K562 (cell line): ENCODE results near the gene MRPL54. TPM values are rescaled to one million over a fixed set of nuclear protein-coding genes. Genes with fewer than 3 reads are reported as not detected.

ENCODE experiments used
- ATAC-seq: fragments of 200-7000 bp; cut with Tn5 transposase; 3 replicates; pipeline ENCODE4 v1.9.1; 2020; ENCODE audit warnings: moderate library complexity
- BruUV-seq: library from RNA; stranded (reverse); fragments of 400-500 nt; replicated peaks from 2 replicates; lab custom pipeline; 2021; lab: Mats Ljungman, UMichigan
- CTCF ChIA-PET: fragments of 300-600 bp; formaldehyde crosslinking; extraction: SDS; loops from one replicate; lab custom pipeline; 2021; ENCODE audit warnings: low intra/inter-chr PET ratio; lab: Yijun Ruan, JAX
- POLR2A ChIA-PET: fragments of 300-600, 350-650 bp; sonication (Branson Sonifier 250); formaldehyde crosslinking; extraction: SDS; loops from one replicate; lab custom pipeline; 2021; ENCODE audit warnings: antibody characterized with exemption, inconsistent platforms; lab: Yijun Ruan, JAX
- DNase-seq, 4 experiments: peaks; one replicate each; pipeline versions ENCODE4 v3.0.0 to v3.0.0-alpha.2; 2011 to 2018; ENCODE audit warnings: low spot score in 3 of 4, mixed read lengths in 3 of 4; ENCODE audit errors: extremely low read depth in 1 of 4
- FAIRE-seq: peaks from 2 replicates; lab custom pipeline; 2011; peaks lifted over from hg19 to GRCh38; lab: Jason Lieb, UNC
- H2AFZ ChIP-seq: 2 replicates; pipeline ENCODE4 v1.6.0; 2011; ENCODE audit warnings: low read depth, low read length, control low read depth, inconsistent platforms
- H3K27ac ChIP-seq: fragments of 200-600 bp; 3 replicates; pipeline ENCODE4 v1.8.0; 2011; ENCODE audit warnings: low read depth, mild to moderate bottlenecking, control low read depth, inconsistent platforms, low read length, moderate library complexity, mixed read lengths; ENCODE audit errors: extremely low read depth
- H3K27me3 ChIP-seq, 2 experiments: fragments of 300-600 bp in 1 of 2; 2 replicates in 1 of 2; 3 replicates in 1 of 2; pipeline versions ENCODE4 v1.6.0 to v1.8.0; 2011; ENCODE audit warnings: inconsistent platforms in 2 of 2, low read length in 2 of 2, mild to moderate bottlenecking in 1 of 2, mixed read lengths in 1 of 2, moderate library complexity in 1 of 2; ENCODE audit not compliant: control insufficient read depth in 2 of 2, insufficient read depth in 2 of 2
- H3K36me3 ChIP-seq: fragments of 300-600 bp; 3 replicates; pipeline ENCODE4 v1.8.0; 2011; ENCODE audit warnings: mild to moderate bottlenecking, low read length, inconsistent platforms; ENCODE audit not compliant: control insufficient read depth, insufficient read depth
- H3K4me1 ChIP-seq, 2 experiments: fragments of 200-600 bp in 1 of 2; replicated peaks in 1 of 2; 2 replicates in 1 of 2; 3 replicates in 1 of 2; pipeline versions ENCODE4 v1.5.1 to v1.8.0; 2011; ENCODE audit warnings: inconsistent platforms in 2 of 2, low read length in 2 of 2, mild to moderate bottlenecking in 1 of 2, mixed read lengths in 1 of 2, moderate library complexity in 1 of 2; ENCODE audit not compliant: control insufficient read depth in 2 of 2, insufficient read depth in 2 of 2
- H3K4me2 ChIP-seq: 2 replicates; pipeline ENCODE4 v1.6.1; 2011; ENCODE audit warnings: low read length, control low read depth, inconsistent platforms, mixed read lengths; ENCODE audit not compliant: insufficient read depth
- H3K4me3 ChIP-seq: fragments of 200-600 bp; sonication (generic), shearing (Covaris generic); 2 replicates; pipeline ENCODE4 v1.5.1; 2016; ENCODE audit warnings: control low read depth, inconsistent platforms
- H3K79me2 ChIP-seq: fragments of 200-600 bp; 3 replicates; pipeline ENCODE4 v1.8.0; 2011; ENCODE audit warnings: low read length, inconsistent platforms; ENCODE audit not compliant: control insufficient read depth, insufficient read depth
- H3K9ac ChIP-seq, 2 experiments: 2 replicates each; pipeline versions ENCODE4 v1.6.0 to v1.6.1; 2011; ENCODE audit warnings: low read depth in 2 of 2, low read length in 2 of 2, control low read depth in 1 of 2, inconsistent platforms in 1 of 2, mild to moderate bottlenecking in 1 of 2, mixed read lengths in 1 of 2; ENCODE audit not compliant: insufficient read depth in 1 of 2
- H3K9me1 ChIP-seq: one replicate; pipeline ENCODE4 v1.6.0; 2011; ENCODE audit warnings: inconsistent platforms, mild to moderate bottlenecking, low read length, moderate library complexity; ENCODE audit not compliant: control insufficient read depth, insufficient read depth
- H3K9me3 ChIP-seq: replicated peaks from 2 replicates; pipeline ENCODE4 v1.5.1; 2011; ENCODE audit warnings: low read depth, low read length, inconsistent platforms; ENCODE audit not compliant: control insufficient read depth, insufficient read depth
- H4K20me1 ChIP-seq: replicated peaks from 2 replicates; pipeline ENCODE4 v1.6.1; 2011; ENCODE audit warnings: low read length, inconsistent platforms, mixed read lengths; ENCODE audit not compliant: control insufficient read depth, insufficient read depth
- WGBS: fragments of 100-300 bp; shearing (Covaris generic); methylation state at CpG from one replicate; pipeline ENCODE4 v1.1.6; 2016; ENCODE audit warnings: low coverage, mixed read lengths; ENCODE audit not compliant: insufficient coverage; ENCODE audit errors: missing lambda C conversion rate; 5-methylcytosine and 5-hydroxymethylcytosine counted together
- in situ Hi-C: fragments of 300-500 bp; cut with MboI; formaldehyde crosslinking; loops from 4 replicates; pipeline ENCODE4 v1.15.0; 2018; ENCODE audit warnings: inconsistent platforms, mixed read lengths
- intact Hi-C: fragments of 100-400 bp; cut with micrococcal nuclease; formaldehyde crosslinking; loops from 2 replicates; pipeline ENCODE4 v1.14.2; 2022
- polyA plus RNA-seq, 8 experiments: library from polyadenylated mRNA; depleted of rRNA in 4 of 8; stranded (reverse) in 5 of 8; unstranded in 3 of 8; fragments of >200 nt; fragmentation: Nextera tagmentation in 2 of 8; fragmentation: Illumina TruSeq in 1 of 8; extraction: Ambion mirVana in 2 of 8; extraction: Trizol in 1 of 8; gene quantifications; 2 replicates each; pipeline versions ENCODE4 v1.2.1 to v1.2.3, GENCODE V29; 2011 to 2014; ENCODE audit warnings: inconsistent platforms in 1 of 8, missing spikeins in 1 of 8
- total RNA-seq, 7 experiments: library from RNA; depleted of rRNA in 6 of 7; stranded (reverse); fragments of >200 nt in 6 of 7; fragmentation: Illumina TruSeq in 2 of 7; extraction: Trizol in 2 of 7; gene quantifications; 2 replicates each; pipeline versions ENCODE4 v1.2.1 to v1.2.3, GENCODE V29; 2011 to 2021; ENCODE audit warnings: low replicate concordance in 1 of 7
- TF ChIP-seq, protein P1 (sequence below): IDR thresholded peaks from 3 replicates; pipeline ENCODE4 v1.6.1; 2011; ENCODE audit warnings: borderline replicate concordance, mild to moderate bottlenecking, moderate library complexity; ENCODE audit not compliant: insufficient read length; ENCODE audit errors: extremely low read depth
- TF ChIP-seq, protein P2 (sequence below): sonication (generic); formaldehyde crosslinking; IDR thresholded peaks from 2 replicates; pipeline ENCODE4 v1.8.1; 2023; ENCODE audit warnings: mild to moderate bottlenecking, missing genetic modification reagents

Gene MRPL54
- total and polyA plus RNA-seq, 9 of the 15 experiments (the other 6 are each of a cell fraction or from before 2014, with no cell fraction given), result 3.5 to 120 (median 56.9) TPM

DNA sequence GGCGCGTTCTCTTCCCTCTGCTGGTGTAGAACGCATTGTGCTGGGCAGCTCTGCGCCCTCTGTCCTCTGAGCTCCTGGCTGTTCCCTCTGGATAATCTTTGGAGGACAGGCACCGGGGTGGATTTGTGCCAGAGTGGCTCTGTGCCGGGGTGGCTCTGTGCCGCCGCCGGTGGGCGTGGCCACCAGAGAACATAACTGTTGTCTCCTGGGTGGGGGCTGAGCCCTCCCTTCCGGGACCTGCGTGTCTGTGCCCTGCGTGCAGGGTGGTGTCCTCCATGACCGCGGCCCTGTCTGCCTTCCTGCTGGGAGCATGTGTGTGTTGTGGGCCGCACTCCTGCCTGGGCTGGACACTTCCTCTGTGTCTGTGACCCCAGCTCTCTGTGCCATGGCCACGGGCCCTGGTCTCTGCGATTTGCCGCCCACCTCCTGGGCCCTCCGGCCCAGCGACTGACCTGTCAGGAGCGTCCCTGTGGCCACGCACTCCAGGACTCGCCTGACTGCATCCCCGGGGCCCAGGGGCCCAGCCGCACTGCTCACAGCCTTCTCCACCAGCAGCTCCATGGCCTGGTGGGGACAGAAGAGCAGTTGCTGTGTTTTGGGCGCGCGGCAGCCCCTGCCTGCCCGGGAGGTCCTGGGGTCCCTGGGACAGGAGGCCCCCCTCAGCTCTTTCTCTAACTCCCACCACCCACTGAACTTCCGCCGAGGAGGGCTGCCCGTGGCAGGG lies 46.1 kb downstream of the MRPL54 start:
- H3K4me1 ChIP-seq, result peaks cover 0 to 67% of the 10 kb centered on the region in 2 experiments
- ChIA-PET CTCF (no interaction called here), POLR2A (interaction anchor here (0.6 to 1.0 kb wide), 2 partner anchors 57 to 176 kb away, joined by 3 to 4 read pairs; partner anchors contain the start of gene EEF2)
- H3K79me2 ChIP-seq, result no peaks in the 10 kb centered on the region
- no TSS peak for BruUV-seq
- 77% methylated on average over 24 of the region's 33 CpGs for WGBS
- DNase-seq (no peak), ATAC-seq (no peak), FAIRE-seq (no peak)
- peaks cover 7% of the 10 kb centered on the region for H3K9me3 ChIP-seq
- no peak overlapping the region for H3K27ac ChIP-seq
- H3K4me2 ChIP-seq, result no peak overlapping the region
- H2AFZ ChIP-seq, result peak overlapping the region; percentile 19; the same call in 1 of the 2 replicates
- H3K36me3 ChIP-seq, result no peaks in the 10 kb centered on the region
- no peaks in the 10 kb centered on the region for H3K9me1 ChIP-seq
- no peaks in the 10 kb centered on the region for H4K20me1 ChIP-seq
- peaks cover 0 to 3% of the 10 kb centered on the region in 2 experiments; a peak in 1 of 5 replicates for H3K27me3 ChIP-seq
- H3K4me3 ChIP-seq, result no peak overlapping the region
- TF ChIP-seq, protein P1, sequence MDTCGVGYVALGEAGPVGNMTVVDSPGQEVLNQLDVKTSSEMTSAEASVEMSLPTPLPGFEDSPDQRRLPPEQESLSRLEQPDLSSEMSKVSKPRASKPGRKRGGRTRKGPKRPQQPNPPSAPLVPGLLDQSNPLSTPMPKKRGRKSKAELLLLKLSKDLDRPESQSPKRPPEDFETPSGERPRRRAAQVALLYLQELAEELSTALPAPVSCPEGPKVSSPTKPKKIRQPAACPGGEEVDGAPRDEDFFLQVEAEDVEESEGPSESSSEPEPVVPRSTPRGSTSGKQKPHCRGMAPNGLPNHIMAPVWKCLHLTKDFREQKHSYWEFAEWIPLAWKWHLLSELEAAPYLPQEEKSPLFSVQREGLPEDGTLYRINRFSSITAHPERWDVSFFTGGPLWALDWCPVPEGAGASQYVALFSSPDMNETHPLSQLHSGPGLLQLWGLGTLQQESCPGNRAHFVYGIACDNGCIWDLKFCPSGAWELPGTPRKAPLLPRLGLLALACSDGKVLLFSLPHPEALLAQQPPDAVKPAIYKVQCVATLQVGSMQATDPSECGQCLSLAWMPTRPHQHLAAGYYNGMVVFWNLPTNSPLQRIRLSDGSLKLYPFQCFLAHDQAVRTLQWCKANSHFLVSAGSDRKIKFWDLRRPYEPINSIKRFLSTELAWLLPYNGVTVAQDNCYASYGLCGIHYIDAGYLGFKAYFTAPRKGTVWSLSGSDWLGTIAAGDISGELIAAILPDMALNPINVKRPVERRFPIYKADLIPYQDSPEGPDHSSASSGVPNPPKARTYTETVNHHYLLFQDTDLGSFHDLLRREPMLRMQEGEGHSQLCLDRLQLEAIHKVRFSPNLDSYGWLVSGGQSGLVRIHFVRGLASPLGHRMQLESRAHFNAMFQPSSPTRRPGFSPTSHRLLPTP, result no peak
- TF ChIP-seq, protein P2, sequence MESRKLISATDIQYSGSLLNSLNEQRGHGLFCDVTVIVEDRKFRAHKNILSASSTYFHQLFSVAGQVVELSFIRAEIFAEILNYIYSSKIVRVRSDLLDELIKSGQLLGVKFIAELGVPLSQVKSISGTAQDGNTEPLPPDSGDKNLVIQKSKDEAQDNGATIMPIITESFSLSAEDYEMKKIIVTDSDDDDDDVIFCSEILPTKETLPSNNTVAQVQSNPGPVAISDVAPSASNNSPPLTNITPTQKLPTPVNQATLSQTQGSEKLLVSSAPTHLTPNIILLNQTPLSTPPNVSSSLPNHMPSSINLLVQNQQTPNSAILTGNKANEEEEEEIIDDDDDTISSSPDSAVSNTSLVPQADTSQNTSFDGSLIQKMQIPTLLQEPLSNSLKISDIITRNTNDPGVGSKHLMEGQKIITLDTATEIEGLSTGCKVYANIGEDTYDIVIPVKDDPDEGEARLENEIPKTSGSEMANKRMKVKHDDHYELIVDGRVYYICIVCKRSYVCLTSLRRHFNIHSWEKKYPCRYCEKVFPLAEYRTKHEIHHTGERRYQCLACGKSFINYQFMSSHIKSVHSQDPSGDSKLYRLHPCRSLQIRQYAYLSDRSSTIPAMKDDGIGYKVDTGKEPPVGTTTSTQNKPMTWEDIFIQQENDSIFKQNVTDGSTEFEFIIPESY (CRISPR knock-in tag), result peak; percentile 50; the same call in 1 of the 2 replicates
- peak overlapping the region in 1 of 2 experiments; percentile 10; a peak in 1 of 4 replicates for H3K9ac ChIP-seq
- intact Hi-C loops (no loop called here), in situ Hi-C loops (no loop called here)
